Keratinocyte (primary cell): ENCODE results near the gene SCLY.

Source experiments
- CTCF ChIP-seq, 3 experiments: IDR thresholded peaks in 1 of 3; conservative IDR thresholded peaks in 1 of 3; optimal IDR thresholded peaks in 1 of 3; 2 replicates in 2 of 3; 3 replicates in 1 of 3; pipeline versions ENCODE3 to v1.5.1; 2011; ENCODE audit warnings: low read length in 3 of 3, mild to moderate bottlenecking in 3 of 3, moderate library complexity in 2 of 3, control low read depth in 1 of 3, inconsistent platforms in 1 of 3; ENCODE audit not compliant: insufficient read depth in 2 of 3; ENCODE audit errors: extremely low read depth in 1 of 3
- EZH2 ChIP-seq: IDR thresholded peaks from one replicate; pipeline ENCODE4 v1.6.1; 2012; ENCODE audit warnings: inconsistent platforms, mild to moderate bottlenecking, low read length, moderate library complexity

DNA sequence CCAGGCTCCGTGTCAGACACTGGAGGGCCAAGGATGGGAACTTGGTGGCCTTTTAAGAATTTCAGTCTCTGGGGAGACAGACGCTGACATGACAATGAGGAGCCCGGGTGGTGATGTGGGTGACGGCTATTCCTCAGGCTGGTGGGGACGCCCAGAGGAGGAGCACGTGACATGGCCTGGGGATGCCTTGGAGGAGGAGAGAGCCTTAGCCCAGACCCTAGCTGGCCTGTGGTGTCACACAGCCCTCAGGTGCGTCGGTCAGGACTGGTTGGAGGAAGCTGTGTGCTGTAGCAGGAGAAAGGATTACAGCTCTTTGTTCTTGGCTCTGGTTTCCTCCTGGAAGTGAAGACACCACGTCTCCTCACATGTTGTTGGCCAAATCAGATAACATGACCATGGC is 40.0 kb upstream of the SCLY start:
- TF ChIP-seq CTCF (optimal IDR thresholded peaks at IDR 0.05 in 1 of 3, IDR thresholded peaks at IDR 0.05 in 1 of 3, conservative IDR thresholded peaks at IDR 0.05 in 1 of 3; ENCODE audit: extremely low read depth in 1 of 3, insufficient read depth in 2 of 3, low read length in 3 of 3) (no peak), EZH2 (no peak)
